Tibial nerve (tissue), 3 donors: ENCODE results near the gene MIXL1.

Experiments
- CTCF ChIP-seq, 5 experiments: fragments of 200-600 bp in 3 of 5; fragments of 450-650 bp in 2 of 5; sonication (generic) in 3 of 5; IDR thresholded peaks; one replicate each; pipeline ENCODE4 v1.5.1; 2016 to 2019; ENCODE audit warnings: antibody characterized with exemption in 5 of 5, mild to moderate bottlenecking in 3 of 5, moderate library complexity in 2 of 5
- POLR2A ChIP-seq, 2 donors: fragments of 450-650 bp; IDR thresholded peaks; one replicate each; pipeline ENCODE4 v1.6.1; 2017; ENCODE audit warnings: antibody characterized with exemption in 2 of 2, mild to moderate bottlenecking in 2 of 2, moderate library complexity in 2 of 2

DNA sequence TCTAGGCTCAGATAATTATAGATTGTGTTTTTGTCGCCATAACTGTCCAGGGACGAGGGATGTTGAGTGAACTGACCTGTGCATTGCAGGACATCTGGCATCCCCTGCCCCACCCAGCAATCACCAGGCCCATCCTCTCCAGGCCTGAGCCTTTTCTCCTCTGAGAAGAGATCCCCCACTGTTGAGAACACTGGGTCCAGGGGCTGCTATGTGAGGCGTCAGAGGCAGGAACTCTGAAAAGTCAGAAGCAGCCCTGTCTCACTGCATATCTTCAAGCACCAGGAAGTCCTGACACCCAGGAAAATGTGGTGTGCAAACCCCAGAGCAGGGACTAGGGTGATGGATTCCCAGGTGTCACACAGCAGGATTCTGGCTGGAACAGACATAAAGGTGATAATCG lies 19.8 kb upstream of the MIXL1 start:
- TF ChIP-seq CTCF (IDR thresholded peaks at IDR 0.05) (no peak), POLR2A (IDR thresholded peaks at IDR 0.05) (no peak)
